AG04449 (cell line): ENCODE data around the gene DNAH14.

Source experiments
- CTCF ChIA-PET: fragments of 350-600 bp; formaldehyde crosslinking; extraction: SDS; loops from one replicate; lab custom pipeline; 2021; ENCODE audit warnings: antibody characterized with exemption; lab: Yijun Ruan, JAX
- POLR2A ChIA-PET: fragments of 400-600, 350-600 bp; formaldehyde crosslinking; extraction: SDS; loops from one replicate; lab custom pipeline; 2020; ENCODE audit warnings: antibody characterized with exemption, inconsistent platforms; lab: Yijun Ruan, JAX
- DNase-seq: peaks from one replicate; pipeline ENCODE4 v3.0.0-alpha.2; 2010; ENCODE audit warnings: low read depth, low spot score
- H3K4me3 ChIP-seq: 2 replicates; pipeline ENCODE4 v1.5.1; 2011; ENCODE audit warnings: low read depth, mild to moderate bottlenecking, control low read depth, low read length
- CTCF ChIP-seq: IDR thresholded peaks from one replicate; pipeline ENCODE4 v1.5.1; 2011; ENCODE audit warnings: mild to moderate bottlenecking, moderate library complexity, low read length, control low read depth, inconsistent platforms; ENCODE audit not compliant: insufficient read depth; ENCODE audit errors: missing control alignments

Gene DNAH14

GRCh38 chr1:225415307-225415706 is 485.8 kb downstream of the DNAH14 start:
- no peak for TF ChIP-seq CTCF
- ChIA-PET CTCF (interaction anchor here (1.0 kb wide), 1 partner anchor 572 kb away, joined by 3 read pairs; no protein-coding TSS in a partner anchor), POLR2A (no interaction called here)
- DNase-seq, result no peak
- no peak overlapping the region for H3K4me3 ChIP-seq

- ChIA-PET CTCF (interaction anchor here (1.7 kb wide), 1 partner anchor 9 kb away, joined by 5 read pairs; no protein-coding TSS in a partner anchor), POLR2A (no interaction called here)
- DNase-seq, result no peak
- TF ChIP-seq CTCF, result no peak
- H3K4me3 ChIP-seq, result no peak overlapping the region
These were observed 486.7 kb downstream of the DNAH14 start for GRCh38 chr1:225415967-225416745.

GRCh38 chr1:225418059-225418458 is 488.6 kb downstream of the DNAH14 start:
- no peak for TF ChIP-seq CTCF
- no peak overlapping the region for H3K4me3 ChIP-seq
- POLR2A ChIA-PET, result no interaction called here
- no peak for DNase-seq
- CTCF ChIA-PET, result interaction anchor here (1.4 kb wide), 1 partner anchor 14 kb away, joined by 3 read pairs; no protein-coding TSS in a partner anchor

GRCh38 chr1:225418598-225418997 is 489.1 kb downstream of the DNAH14 start:
- CTCF ChIA-PET, result interaction anchor here (1.4 kb wide), 1 partner anchor 15 kb away, joined by 3 read pairs; no protein-coding TSS in a partner anchor
- TF ChIP-seq CTCF, result no peak
- POLR2A ChIA-PET, result no interaction called here
- DNase-seq, result no peak
- no peak overlapping the region for H3K4me3 ChIP-seq

- ChIA-PET CTCF (no interaction called here), POLR2A (no interaction called here)
- no peak overlapping the region for H3K4me3 ChIP-seq
- TF ChIP-seq CTCF, result no peak
- DNase-seq, result no peak
These were observed 492.6 kb downstream of the DNAH14 start for GRCh38 chr1:225422031-225422605.

GRCh38 chr1:225422795-225423517 is 493.5 kb downstream of the DNAH14 start:
- no peak overlapping the region for H3K4me3 ChIP-seq
- DNase-seq, result no peak
- POLR2A ChIA-PET, result no interaction called here
- TF ChIP-seq CTCF, result no peak
- CTCF ChIA-PET, result no interaction called here
